Measurements from ENCODE around the gene CLIC6. TPM values are rescaled to one million over a fixed set of nuclear protein-coding genes. Genes with fewer than 3 reads are reported as not detected.

CLIC6 gene
- total RNA-seq, 1 experiment from 2014 or later: not detected

DNA sequence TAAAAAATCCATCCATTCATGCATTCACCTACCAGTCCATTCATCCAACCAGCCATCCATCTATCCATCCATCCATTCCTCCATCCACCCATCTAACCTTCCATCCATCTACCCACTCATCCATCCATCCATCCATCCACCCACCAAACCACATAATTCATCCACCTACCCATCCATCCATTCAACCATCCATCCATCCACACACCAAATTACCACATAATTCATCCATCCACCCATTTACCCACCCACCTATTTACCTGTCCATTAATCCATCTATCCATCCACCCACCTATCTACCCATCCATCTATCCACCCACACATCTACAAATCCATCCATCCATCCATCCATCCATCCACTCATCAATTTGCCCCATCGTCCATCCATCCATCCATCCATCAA is 71.4 kb downstream of the CLIC6 start:
- in situ Hi-C loops (cut with HindIII; ENCODE audit: low pct_unique_long_range_greater_than_20kb, low sequenced_read_pairs): no loop called here
- no peak for DNase-seq (ENCODE audit: low read depth)

DNA sequence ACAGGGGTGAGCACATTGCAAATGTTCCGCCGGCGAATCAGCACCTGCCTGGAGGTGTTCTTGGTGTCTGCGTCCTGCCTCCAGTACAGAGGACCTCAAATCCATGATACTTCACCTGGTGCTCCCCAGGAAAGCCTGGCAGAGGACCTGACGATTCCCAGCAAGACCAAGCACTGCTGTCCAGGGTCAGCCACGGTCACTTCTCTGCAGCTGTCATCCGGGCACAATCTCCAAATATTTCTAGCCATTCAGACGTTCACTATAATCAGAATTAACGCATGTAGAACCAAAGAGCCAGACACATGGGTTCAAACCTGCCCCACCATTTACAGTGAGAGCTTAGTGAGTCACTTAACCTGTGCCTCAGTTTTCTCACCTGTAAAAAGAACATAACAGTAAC is 74.5 kb downstream of the CLIC6 start:
- no peak for DNase-seq (ENCODE audit: low read depth)
- in situ Hi-C loops (cut with HindIII; ENCODE audit: low pct_unique_long_range_greater_than_20kb, low sequenced_read_pairs): no loop called here

DNA sequence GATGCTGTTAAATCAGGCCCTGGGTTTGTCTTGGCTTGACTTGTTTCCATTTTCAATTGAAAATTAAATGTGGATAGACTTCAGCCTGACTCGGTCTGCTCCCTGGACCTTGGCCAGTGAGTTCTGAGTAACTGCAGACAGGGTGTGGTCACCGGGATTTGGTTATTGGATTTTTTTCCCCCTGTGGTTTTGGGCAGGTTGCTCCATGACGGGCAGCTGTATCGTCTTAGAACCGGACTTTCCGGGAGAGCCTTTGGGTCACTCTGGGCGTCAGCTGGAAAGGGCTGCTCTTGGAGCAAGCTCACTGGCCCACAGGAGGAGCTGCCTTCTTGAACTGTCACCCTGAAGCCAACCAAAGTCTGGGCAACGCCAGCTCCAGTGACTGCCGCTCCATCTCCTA is 75.0 kb downstream of the CLIC6 start:
- peak; percentile 55 for DNase-seq (ENCODE audit: low read depth)
- in situ Hi-C loops (cut with HindIII; ENCODE audit: low pct_unique_long_range_greater_than_20kb, low sequenced_read_pairs): no loop called here

DNA sequence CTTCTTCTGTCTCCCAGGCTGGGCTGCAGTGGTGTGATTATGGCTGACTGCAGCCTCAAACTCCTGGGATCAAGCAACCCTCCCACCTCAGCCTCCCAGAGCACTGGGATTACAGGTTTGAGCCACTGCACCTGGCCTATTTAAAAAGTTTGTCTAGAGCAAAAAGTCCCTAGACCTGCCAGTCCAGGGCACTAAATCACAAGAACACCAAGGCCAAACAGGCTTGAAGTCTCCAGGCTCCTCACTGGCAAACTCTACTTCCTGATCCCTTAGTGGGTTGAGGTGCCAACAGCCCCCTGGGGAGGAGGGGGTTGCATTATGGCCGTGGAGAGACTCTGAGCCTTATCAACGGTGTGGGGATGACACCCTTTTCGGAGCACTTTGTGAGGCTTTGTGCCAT is 76.0 kb downstream of the CLIC6 start:
- in situ Hi-C loops (cut with HindIII; ENCODE audit: low pct_unique_long_range_greater_than_20kb, low sequenced_read_pairs): no loop called here
- no peak for DNase-seq (ENCODE audit: low read depth)

DNA sequence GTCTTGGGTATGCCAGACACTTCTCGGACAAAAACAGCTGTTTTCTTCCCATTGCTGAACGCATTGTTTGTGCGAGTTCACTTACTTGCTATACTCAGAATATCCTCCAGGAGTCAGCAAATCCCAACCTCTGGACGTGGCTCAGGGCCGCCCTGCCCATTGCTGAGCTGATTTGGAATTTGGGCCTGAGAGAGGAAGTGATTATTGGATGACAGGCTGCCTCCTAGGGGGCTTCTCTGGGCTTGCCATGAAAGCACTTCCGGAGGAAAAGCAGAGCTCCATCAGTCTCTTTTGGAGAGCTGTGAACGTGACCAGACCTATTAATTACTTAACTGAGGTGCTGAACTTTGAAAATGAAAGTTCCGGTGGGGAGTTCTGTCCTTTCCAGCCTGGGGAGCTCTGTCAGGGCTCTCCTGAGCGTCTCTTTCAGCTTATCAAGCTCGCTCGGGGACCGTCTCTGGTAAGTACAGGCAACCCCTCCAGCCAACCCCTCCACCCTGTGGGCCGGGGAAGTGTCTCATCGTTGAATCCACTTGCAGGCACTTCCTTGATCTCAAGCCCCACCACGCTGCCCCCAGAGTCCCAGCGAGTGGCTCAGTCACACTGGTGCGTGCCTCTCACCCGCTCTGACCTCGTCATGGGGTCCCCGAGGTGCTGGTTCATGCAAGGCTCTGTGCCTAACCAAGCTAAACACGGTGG is 76.9 kb downstream of the CLIC6 start:
- DNase-seq (ENCODE audit: low read depth): peak; percentile 87
- in situ Hi-C loops (cut with HindIII; ENCODE audit: low pct_unique_long_range_greater_than_20kb, low sequenced_read_pairs): no loop called here

DNA sequence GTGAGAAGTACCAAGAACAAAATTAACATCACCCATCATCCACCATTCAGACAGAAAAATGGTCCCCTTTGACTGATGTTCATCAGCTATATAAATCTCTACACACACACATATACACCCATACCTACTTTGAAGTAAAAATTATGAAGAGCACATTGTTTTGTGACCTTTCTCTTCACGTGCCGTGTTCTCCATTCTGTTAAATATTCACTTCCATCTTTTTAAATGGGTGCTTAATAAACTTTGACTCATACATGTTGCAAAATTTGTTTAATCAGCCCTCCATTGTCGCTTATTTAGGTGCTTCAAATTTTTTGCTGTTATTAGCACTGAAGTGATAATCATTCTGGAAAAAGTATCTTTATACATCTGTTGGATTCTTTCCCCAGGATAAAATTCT is 80.1 kb downstream of the CLIC6 start:
- DNase-seq (ENCODE audit: low read depth): no peak
- in situ Hi-C loops (cut with HindIII; ENCODE audit: low pct_unique_long_range_greater_than_20kb, low sequenced_read_pairs): no loop called here

DNA sequence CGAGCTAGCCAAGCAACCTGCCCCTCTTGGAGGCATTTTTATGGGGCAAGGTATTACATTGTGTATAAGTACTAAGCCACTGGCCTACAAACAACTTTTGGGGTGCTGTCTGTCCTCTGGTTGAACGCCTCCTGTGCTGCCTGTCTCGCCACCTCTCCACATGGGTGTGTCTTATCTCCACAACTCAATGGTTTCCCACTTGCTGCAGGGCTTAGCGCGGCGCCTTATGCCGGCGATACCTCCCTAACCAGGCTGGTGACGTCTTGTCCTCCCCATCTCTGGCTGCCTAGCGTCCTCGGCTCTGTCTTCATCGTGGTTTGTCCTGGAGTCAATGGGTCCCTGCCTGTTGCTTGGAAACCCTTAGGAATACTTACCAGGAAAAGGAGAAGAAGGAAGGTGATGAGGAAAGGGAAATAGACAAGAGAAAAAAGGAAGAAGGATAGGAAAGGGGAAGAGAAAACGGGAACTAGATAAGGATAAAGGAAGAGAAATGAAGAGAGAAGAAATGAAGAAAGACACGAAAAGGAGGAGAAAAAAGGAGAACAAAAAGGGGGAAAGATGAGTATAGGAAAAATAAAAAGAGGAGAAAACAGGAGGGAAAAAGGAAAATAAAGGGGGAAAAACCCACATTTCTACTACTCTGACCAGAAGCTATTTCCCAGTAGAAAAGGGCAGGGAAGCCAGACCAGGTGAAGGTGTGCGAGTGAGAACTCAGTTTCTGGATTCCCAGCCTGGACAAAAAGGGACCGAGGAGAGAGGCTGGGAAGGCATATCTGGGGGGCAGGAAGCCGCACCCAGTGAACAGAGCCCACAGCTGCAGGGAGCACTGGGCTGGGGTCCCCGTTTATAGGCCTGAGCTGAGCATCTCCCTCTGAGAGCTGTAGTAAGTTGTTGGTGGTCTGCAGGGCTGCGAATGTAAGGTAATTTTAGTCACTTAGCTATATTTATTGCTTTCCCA is 86.2 kb downstream of the CLIC6 start:
- in situ Hi-C loops (cut with HindIII; ENCODE audit: low pct_unique_long_range_greater_than_20kb, low sequenced_read_pairs): no loop called here
- no peak for DNase-seq (ENCODE audit: low read depth)

DNA sequence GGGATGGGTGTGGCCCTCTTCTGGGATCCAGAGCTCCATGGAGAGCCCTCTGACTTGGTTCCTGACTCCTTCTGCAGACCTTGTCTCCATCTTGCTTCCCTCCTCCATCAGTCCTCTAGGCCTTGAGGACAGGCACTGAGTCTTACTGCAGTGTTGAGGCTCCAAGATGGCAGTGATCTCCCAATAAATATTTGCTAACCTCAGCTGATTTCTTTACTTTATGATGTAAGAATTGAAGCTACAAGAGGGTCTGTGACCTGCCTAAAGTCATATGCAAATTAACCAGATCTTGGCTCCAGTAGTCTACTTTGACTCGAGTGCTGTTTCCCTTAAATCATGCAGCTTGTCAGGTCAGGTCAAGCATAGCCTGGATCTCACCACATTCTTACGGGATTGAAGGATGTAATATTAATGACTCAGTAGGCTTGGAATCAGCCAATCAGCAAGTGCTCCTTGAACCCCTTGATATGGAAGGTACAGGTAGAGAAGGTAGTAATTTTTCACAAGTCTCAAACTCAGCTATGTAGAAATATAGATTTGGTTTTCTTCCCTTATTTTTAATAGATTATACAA is 93.0 kb downstream of the CLIC6 start:
- DNase-seq (ENCODE audit: low read depth): peak; percentile 21

DNA sequence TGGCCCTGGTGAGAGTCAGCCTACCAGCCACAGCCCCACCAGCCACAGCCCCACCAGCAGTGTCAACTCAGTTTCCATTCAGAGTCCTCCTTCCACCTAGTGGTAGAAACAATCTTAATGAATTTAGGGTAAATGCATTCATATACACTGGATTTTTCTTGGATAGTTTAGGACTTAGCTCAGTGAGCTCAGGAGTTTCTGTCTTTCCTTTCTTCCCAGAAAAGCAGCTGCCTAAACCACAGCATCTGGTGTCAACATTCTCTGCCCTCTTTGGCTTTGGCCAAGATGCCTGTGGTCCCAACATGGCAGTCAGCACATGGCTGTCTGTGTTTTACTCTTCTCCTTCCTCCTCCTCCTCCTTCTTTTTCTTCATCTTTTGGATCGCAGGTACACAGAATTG is 94.0 kb downstream of the CLIC6 start:
- in situ Hi-C loops (cut with HindIII; ENCODE audit: low pct_unique_long_range_greater_than_20kb, low sequenced_read_pairs): no loop called here

More for the DNA sequence above, 93.0 kb downstream of the CLIC6 start:
- in situ Hi-C loops (cut with HindIII; ENCODE audit: low pct_unique_long_range_greater_than_20kb, low sequenced_read_pairs): no loop called here

DNA sequence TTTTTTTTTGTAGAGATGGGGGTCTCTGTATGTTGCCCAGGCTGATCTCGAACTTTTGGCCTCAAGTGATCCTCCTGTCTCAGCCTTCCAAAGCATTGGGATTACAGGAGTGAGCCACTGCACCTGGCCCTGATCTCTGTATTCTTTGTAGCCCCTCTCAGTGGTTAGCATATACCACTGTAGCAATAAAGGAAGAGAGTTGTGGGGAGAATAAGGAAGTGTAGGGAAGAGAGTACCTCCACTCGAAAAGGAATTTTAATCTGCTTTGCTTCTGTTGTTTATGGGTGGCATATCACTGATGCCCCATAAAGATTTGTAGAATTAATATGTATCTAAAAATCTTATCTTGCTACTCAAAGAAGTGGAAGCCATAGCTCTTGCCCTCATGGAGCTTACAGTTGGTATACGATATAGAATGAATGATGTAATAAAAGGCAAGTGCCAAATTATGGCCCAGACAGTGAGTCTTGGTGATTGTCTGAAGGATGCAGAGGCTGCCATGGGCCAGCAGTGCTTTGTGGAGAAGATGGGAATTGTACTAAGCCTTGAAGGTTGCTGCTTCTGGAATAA is 96.0 kb downstream of the CLIC6 start:
- in situ Hi-C loops (cut with HindIII; ENCODE audit: low pct_unique_long_range_greater_than_20kb, low sequenced_read_pairs): no loop called here
- DNase-seq (ENCODE audit: low read depth): no peak

More for the DNA sequence above, 94.0 kb downstream of the CLIC6 start:
- no peak for DNase-seq (ENCODE audit: low read depth)

DNA sequence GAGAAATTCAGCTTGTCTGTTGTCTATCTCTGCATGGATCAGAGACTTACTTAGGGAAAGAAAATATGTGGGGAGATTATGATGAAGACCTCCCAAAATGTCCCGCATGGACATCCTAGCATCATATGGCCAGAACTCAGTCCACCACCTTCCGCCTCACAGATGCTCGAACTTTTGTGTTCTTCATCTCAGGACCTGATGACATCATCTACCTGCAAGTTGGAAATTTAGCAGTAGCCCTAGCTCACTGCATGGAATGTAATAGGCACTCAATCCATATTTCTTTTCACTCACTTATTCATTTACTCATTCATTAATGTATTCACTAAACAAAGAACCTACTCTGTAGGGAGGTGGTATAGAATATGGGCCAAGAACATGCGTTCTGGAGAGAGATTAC is 96.8 kb downstream of the CLIC6 start:
- no peak for DNase-seq (ENCODE audit: low read depth)
- in situ Hi-C loops (cut with HindIII; ENCODE audit: low pct_unique_long_range_greater_than_20kb, low sequenced_read_pairs): no loop called here

DNA sequence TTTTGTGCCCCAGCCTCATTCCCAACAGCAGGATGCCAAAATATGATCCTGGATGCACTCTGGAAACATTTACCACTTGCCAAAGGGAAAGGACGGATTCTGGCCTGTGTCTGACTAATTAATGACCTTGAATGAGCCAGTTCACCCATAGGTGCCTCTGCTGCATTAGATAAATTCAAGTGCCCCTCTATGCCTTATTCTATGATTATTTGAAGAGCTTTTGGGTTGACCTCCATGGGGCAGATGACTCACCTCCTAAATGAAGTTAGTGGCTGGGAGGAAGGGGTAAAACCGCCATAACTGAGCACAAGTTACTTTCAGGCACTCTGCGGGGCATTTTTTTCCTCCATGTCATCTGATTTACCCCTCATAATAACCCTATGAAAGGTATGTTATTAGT is 98.1 kb downstream of the CLIC6 start:
- DNase-seq (ENCODE audit: low read depth): no peak
- in situ Hi-C loops (cut with HindIII; ENCODE audit: low pct_unique_long_range_greater_than_20kb, low sequenced_read_pairs): no loop called here

Other genes starting within 250 kb of the CLIC6 start
- not detected in 2 replicates for gene SMIM34, start 245.0 kb upstream of the CLIC6 start, total RNA-seq (2014; rRNA removed; shearing (Covaris generic); ENCODE audit: low replicate concordance)
- not detected in 2 replicates for gene KCNE1, start 156.8 kb upstream of the CLIC6 start, total RNA-seq (2014; rRNA removed; shearing (Covaris generic); ENCODE audit: low replicate concordance)
- gene RCAN1, start 53.9 kb upstream of the CLIC6 start, total RNA-seq (2014; rRNA removed; shearing (Covaris generic); ENCODE audit: low replicate concordance): 5.6 and 6.3 TPM in 2 replicates